NCI-H2081 treated with DMSO at 0.1 percent for 48 hours (cell line): ENCODE results near the gene LRRC7.
"Not testable (repeated sequence)": the region's sequence is repeated elsewhere in the genome, so short reads cannot be mapped to it uniquely, and the experiment has no call there.

Experiments
- DNase-seq: peaks from one replicate; lab custom pipeline; 2025; lab: John Stamatoyannopoulos, UW

Gene LRRC7

DNA sequence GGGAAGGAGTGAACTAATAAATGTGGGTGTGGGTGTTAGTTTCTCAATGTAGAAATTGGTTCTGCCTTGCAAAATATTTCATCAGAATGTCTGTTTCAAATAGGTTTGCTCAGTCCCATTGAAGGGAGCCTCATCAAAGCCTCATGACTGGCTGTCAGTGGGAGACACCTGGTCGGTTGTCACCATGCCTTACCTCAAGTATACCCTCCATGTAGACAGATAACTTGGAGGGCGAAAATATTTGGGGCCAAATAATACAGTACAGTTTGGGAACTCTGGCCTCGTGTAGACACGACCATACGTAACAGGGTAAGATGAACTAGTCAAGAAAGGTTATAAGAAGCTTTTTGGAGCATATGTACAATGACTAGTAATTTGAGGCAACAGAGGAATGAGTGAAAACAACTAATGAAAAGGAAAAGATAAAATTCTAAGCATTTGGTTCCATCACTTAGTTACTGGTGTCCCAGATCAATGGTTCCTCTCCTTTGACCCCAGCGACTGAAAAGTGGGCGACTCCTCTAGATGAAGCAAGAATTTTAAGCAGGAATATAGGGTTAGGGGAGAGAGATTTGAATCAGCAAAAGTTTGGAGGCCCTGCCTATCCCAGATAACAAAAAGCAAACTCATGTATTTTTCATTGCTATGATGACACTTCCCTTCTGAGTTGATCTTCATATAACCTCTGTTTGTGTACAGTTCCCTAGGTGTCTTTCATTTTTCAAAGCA is 473.8 kb downstream of the LRRC7 start:
- no peak for DNase-seq

DNA sequence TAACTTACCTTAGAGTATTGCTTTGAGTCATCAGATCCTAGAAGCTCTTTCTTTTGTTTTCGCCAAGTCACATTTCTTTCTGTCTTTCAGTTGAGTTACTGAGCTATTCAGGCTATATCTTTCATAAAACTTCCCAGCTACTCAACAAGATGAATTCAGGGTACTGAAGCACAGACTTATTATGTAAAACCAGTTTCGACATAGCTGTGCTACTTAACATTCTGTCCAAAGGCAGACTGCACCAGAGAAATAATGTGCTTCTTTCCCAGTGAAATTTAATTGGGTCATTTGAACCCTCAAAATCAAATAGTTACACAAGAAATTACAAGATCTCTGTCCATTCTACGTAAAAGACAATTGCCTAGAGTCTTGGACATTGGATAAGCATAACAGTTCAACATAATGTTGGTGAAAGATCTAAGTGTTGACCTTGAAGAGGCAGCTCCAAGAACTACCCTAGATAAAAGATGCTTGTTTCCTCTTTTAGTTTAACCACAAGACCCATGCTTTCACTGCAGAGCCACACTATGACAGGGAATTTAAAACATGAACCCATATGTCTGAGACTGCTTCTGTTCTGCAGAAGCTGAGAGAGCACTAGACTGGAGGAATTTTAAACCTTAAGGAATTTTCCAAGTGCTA is 474.5 kb downstream of the LRRC7 start:
- no peak for DNase-seq

DNA sequence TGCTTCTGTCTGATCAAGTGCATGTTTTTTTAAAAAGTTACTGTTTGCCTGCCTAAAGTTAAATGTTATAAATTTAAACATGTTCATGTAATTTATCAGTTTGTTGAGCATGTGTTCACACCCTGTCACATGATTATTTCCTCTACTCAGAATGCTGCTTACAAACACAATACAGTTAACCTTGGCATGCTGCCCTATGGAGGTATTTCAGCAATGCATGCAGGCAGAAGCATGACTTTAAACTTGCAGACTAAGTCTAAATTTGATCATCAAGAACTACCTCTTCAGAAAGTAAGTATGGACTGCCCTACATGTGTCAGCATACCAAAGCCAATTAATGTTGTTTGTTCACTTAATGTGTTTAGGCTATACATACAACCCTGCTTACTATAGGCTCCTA is 476.1 kb downstream of the LRRC7 start:
- no peak for DNase-seq

DNA sequence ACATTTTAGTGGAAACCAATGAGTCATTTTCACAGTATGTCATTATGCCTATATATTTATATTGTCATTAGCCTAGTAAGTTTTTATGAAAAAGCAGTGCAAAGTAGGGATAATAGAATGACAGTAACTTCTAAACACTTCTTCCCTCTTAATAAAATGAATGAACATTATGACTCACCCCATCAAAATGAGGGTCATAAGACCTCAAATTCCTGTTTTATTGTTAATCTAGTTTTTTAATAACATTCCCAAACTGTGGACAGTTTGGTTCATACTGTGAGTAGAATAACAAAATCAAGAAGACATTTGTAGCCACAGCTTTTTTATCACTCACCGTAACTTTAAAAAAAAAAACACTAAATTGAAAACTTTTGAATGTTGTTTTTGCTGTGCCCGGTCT is 477.1 kb downstream of the LRRC7 start:
- DNase-seq: no peak

DNA sequence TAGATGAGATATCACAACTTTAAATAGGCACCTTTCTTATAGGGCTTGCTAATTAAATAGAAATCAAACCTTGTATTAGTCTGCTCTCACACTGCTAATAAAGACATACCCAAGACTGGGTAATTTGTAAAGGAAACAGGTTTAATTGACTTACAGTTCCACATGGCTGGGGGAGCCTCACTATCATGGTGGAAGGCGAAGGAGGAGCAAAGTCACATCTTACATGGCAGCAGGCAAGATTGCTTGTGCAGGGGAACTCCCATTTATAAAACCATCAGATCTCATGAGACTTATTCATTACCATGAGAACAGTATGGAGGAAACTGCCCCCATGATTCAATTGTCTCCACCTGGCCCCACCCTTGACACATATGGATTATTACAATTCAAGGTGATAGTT is 477.9 kb downstream of the LRRC7 start:
- not testable (repeated sequence) for DNase-seq

DNA sequence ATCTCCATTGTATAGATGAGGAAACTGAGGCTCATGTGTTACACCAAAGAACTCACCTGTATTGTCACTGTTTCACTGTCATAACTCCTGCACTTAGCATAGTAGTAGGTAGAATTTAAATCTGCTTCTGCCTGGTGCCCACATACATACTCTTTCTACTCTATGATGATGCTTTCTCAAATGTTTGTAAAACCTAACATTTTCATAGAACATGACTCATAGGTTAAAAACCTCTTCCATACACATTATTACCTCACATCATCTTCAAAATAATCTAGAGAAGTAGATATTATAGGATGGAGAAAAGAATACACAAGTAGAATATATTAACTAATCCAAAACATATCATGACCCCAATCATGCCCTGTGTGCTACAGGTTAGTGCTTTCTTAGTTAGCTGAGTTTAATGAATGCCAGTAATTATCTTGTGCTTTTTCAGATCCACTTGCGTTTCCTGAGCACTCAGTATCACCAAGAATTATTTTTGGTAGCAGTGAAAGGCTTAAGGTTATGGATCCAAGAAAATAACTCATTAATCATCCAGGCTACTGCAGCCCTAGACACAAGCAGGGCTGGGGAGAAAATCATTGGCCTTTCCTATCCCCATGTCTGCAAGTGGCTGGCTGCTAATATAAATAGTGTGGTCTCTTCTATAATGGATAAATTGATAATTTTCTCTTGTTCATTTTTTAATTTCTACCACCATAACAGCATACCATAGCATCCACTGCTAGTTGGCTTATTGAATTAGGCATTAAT is 480.8 kb downstream of the LRRC7 start:
- DNase-seq: no peak

DNA sequence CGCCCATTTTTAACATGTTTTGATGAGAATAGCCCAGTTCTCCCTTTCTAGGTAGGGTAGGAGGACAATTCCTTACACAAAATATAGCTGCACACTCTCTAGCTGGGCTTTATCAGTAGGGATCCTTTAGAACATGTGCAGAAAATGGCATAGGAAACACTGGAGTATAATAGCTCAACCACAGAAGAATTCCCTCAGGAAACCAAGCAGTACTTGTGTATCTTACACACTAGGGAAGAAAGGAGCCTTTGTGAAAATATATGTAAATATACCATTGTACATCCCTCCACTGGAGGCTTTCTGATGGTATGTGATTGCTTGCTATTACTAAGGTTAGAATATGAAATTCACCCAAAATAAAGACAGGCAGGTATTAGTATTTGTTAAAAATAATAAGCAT is 484.2 kb downstream of the LRRC7 start:
- no peak for DNase-seq

DNA sequence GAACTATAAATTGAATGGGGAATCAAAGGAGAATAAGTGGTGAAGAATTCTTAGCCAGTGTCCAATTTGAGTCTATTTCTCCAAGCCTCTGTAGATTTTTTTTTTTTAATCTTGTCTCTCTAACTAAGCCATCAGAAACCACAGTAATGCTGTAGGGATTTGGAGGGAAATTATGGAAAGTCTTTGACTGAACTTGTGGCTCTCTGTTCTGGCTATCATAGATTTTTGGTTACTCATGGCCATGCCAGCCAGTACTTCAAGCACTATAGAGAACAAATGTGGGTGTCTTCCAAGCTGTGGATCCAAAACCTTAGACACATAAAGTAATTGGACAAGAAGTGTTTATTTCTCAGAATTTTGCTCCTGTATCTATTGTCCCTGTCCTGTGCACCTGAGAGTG is 489.8 kb downstream of the LRRC7 start:
- no peak for DNase-seq

DNA sequence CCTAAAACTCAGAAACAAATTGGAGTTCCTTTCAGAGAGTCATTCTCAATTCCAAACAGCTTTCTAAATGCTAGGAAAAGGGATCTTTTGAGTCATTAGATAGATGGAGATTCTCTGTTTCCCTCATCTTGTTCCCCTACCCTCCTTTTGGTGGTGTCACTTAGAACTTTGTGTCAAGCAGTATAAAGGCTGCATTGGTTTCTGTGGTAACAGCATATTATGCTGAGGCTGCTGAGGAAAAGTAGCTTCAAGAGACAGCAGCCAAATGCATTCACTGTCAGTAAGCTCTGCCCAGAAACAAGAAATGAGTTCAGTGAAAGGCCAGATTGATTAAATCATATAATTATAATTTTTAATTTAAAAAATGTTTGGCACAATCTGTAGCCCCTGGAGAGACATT is 493.5 kb downstream of the LRRC7 start:
- no peak for DNase-seq

DNA sequence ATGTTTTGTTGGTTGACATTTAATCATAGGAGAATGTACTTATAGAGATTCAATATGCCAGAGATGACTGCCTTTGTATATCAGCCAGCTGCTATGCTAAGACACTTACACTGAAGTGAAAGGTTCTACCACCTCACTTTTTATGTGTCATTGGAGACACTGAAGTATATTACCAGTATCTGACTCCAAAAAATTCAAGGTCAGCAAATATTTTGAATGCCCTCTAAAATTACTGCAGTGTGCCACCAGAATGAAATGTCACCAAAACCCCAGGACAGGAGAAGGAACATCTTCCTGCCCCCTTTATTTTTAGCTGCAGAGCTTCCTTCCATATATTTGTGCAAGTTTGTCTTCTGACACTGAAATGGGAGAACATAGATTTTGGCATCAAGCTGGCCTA is 496.1 kb downstream of the LRRC7 start:
- no peak for DNase-seq

DNA sequence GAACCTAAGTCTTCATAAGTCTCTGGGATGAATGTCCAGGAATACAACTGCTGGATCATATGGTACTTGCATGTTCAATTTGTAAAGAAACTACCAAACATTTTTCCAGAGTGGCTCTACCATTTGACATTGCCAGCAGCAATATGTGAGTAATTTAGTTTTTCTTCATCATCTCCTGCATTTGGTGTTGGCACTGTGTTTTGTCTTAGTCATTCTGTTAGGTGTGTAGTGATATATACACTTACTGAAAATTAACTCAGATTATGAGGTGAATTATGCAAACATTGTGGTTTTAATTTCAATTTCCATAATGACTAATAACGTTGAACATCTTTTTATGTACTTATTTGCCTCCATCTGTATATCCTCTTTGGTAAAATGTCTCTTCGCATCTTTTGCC is 499.0 kb downstream of the LRRC7 start:
- DNase-seq: no peak

DNA sequence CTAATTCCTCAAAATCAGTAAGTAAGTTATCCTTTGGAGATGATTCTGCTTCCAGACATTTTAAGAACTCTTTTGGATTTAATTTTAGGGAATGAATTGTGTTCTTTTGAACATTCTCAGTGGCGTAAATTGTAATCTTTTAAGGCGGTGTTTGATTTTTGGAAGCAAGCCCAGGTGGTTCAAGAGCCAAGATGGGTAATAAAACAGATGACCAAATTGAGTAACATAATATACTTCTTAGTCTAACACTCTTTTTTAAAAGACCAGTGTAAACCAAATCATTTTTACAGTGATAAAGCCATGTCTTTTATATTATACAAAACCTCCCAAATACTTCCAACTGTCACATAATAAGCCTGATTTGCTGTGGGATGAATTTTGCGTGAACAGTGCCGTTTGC is 503.9 kb downstream of the LRRC7 start:
- DNase-seq: no peak

DNA sequence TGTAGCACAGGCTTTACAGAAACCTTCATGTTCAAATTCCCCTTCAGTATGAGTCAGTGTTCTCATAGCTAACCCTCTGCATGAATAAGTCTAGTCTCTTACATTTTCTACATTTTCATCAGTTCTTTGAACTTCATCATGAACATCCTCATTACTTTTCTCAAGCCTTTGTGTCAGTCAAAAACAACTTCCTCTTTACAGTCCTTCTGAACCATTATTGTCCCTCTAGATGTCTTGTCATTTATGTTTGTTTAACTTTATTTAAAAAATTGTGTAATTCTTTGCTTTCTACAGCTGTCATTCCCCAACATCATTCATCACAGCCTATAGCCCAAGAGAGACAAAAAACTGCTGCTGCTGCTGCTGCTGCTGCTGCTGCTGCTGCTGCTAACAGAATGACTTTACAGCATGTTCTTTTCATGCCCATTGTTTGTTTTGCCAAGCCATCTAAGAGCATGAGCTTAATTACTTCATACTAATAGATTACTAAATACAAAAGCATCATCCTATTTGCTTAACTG is 504.6 kb downstream of the LRRC7 start:
- DNase-seq: no peak

DNA sequence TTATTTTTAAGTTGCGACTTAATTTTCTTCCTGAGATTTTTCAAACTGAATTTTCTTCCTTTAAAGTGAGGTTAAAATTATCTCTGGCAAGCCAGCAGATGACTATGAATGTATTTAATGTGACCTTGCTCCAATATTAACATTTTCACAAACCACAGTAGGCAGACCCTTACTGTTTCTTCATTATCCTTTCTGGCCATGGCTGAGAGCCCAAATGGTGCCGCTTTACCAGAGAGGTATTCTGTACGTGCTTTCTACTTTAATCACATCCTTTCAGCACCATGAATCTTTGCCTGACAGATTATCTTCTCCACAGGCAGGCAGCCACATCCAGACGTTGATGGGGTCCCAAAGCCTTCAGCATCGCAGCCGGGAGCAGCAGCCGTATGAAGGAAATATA is 508.0 kb downstream of the LRRC7 start:
- no peak for DNase-seq

DNA sequence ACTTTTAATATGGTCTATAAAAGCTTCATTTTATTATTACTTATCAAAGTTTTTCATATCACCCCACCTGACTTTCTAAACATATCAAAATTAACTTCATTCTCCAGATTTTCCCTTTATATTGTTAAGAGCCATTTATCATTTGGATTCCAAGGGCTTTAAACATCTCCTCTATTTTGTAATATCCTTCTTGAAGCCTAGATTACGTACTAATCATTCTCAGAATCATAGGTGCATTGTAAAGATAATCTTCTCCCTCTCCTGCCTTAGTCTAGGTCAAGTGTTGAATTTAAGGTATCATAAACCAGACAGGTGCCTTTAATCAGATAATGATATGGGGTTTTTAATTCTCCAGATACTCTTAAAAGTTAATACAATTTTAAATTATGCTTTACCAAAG is 509.3 kb downstream of the LRRC7 start:
- DNase-seq: no peak

DNA sequence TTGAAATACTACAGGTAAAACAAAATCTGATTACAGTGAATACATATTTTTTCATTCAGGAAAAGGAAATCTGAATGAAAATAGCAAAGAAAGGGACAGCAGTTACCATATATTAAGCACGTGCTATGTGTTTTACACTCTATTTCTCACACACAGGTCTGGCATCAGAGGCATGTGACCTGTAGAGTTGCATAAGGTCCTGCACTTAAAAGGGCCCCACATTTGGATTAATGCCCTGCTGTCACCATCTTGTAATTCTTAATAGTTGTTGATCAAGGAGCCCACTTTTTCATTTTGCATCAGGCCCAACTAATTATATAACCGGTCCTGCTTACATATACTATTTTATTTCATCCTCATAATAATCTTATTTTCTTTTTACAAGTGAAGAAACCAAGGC is 511.8 kb downstream of the LRRC7 start:
- DNase-seq: no peak

DNA sequence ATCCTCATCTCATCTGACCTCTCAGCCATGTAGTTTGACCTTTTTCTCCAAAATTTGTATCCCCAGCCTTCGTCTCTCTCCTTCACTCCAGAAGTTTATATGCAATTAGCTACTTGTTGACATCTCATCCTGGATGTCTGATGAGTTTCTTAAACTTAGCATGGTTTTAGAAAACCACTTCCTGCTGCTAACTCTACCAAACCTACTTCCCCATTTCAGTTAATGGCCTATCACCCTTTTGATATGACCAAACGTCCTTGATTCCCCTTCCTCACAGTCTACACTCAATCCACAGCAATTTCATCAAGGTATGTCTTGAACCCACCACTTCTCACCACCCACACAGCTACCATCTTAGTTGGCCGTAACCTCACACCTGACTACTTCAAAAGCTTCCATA is 515.8 kb downstream of the LRRC7 start:
- no peak for DNase-seq

DNA sequence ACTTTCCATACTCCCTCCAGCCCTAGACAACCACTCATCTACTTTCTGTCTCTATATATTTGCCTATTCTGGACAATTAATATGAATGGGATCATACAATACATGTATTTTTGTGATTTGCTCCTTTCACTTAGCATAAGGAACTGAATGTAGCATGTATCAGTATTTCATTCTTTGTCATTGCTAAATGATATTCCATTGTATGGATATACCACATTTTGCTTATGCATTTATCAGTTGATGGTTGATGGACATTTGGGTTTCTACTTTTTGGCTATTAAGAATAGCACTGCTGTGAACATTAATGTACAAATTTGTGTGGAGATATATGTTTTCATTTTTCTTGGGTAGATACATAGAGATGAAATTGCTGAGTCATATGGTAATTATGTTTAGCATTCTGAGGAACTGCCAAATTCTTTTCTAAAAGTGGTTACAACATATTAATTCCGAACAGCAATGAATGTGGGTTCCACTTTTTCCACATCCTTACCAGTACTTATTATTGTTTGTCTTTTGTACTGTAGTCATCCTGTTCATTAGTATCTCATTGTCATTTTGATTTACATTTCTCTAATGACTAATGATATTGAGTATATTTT is 516.7 kb downstream of the LRRC7 start:
- DNase-seq: no peak

DNA sequence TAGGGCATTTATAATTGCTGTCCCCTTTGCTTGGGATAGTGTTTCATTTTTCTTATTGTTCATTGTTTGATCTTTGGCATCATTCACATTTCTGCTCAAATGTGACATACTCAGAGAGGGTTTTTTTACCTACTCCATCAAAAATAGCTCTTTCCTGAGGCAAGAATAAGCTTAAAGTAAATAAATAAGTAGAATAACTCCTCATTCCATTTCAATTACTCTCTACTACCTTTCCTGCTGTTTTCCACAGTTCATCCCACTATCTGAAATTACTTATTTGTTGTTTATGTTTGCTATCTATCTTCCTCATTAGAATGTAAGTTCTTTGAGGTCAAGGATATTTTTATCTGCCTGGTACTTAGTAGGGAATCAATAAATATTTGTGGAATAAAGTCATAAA is 517.8 kb downstream of the LRRC7 start:
- DNase-seq: no peak

DNA sequence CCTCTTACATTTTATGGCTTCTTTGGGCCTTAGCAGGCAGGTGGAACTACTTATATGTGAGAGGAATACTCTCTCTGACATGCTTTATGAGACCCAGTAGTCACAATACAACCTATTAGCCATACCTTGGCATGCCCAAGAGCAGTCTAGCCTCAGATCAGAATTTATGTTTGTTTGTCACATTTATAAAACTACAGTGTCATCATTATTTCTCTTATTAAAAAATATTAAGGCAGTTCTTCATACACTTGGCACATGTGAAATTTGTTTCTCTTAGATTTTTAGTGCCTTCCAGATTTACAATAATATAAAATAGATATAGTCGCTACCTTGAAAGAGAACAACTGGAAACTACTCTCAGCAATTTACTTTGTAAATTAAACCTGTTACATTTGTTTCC is 519.2 kb downstream of the LRRC7 start:
- DNase-seq: no peak

DNA sequence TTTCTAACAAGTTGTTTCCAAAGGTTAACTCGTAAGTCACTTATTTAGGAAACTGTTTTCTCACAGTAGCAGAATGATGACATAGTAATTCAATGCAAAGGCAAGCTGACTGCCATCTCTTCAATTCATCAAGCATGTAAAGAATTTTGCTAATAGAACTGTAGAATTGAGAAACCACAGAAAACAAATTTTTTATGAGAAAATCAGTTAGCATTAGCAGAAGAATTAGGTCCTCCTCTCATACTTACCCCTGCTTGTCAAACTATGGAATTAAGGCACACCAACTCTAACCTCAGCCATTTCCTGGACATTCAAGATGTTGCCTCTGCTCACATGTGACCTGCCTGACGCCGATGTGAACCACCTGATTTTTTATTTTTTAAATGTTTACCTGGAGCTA is 522.4 kb downstream of the LRRC7 start:
- no peak for DNase-seq

DNA sequence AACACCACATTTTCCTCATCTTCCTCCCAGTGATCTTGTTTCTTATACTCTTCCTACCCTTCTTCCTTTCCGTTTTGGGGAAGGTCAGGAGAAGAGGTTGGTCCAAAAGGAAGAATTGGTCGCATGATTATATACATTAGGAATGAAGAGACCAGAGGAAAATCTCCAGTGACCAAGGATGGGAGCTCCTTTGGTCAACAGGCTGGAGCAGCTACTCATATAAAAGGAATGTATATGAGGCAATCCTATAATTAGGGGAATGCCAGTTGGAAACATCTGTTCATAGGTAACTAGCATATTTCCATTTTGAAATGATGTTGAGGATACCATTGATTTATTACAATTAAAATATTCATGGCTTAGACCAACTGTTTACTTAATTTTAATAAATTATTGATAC is 523.2 kb downstream of the LRRC7 start:
- DNase-seq: no peak

DNA sequence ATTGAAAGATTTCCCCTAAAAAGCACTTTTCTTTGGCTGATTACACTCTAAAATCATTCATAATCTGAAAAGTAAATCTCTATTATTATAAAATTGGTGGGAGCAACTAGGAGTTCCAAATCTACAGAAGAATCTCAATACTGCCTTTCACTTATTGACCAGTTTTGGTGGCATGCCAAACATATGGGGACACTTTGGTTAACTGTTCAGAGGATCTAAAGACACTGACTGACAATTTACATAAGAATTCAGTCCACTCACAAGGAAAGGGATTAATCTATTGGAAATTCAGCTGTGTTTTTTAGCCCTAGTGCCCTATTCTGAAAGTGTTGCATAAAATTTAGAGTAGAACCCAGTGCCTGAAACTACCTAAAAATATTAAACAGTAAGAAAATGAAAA is 524.1 kb downstream of the LRRC7 start:
- DNase-seq: no peak
